Nasal cavity respiratory epithelium epithelial cell of viscerocranial mucosa (primary cell): ENCODE results near the gene CACNA1E. TPM values are rescaled to one million over a fixed set of nuclear protein-coding genes. Genes with fewer than 3 reads are reported as not detected.

Experiments used
- total RNA-seq: library from RNA; depleted of rRNA; stranded (reverse); fragments of >200 nt; gene quantifications from 2 replicates; pipeline ENCODE4 v1.2.3, GENCODE V29; 2014

Gene CACNA1E
- under 0.01 and 0.34 TPM in 2 replicates for total RNA-seq

GRCh38 chr1:181483285-181484195, at the start of gene CACNA1E:
Gene CACNA1E (plus strand): TSS chr1:181483517. CDS start chr1:181483745, 228 bp downstream.

